ENCODE data around the gene CXXC5. TPM values are rescaled to one million over a fixed set of nuclear protein-coding genes. Genes with fewer than 3 reads are reported as not detected.
A peak's percentile ranks its signal among the peaks of the same experiment; 100 is the strongest.

CXXC5 gene
- total RNA-seq, 1 donor from 2014 or later: 51.8 TPM

DNA sequence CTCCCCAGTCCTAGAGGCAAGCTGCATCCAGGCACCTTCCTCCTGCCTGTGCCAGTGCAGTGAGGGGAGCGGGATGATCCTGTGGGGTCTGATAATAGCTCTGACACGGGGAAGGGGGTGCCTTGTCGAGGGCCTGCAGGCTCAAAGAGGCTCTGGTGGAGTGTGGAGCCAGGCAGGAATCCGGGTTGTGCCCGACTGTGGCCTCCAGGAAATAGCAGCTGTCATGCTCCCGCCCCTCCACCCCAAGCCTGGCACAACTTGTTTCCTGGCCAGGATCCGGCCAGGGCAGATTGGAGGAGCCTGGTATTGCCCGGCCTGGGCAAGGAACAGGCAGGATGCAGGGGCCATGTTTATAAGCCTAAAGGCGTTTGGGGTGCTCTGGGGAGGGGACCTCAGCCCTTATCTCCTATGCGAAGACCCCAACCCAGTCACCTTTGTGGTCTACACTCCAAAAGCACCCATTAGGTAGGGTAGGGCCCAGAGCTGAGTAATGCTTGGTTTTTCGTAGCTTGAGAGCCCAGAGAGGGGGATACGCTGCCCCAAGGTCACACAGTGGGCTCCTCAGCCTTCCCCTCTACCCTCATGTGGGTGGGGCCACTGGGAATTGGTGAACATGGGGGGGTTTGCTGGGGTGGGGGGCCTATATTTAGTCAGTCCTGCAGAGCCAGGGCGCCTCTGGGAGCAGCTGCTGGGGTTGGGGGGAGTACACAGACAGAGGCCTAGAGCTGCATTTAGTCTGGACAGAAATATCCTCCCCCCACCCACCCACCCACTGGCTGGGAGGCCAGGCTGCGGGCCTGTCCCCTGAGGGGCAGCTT, 12.2 kb downstream of the CXXC5 start:
- peak overlapping the region; percentile 33 to 48 for H3K4me3 ChIP-seq
- TF ChIP-seq POLR2A (IDR thresholded peaks at IDR 0.05): no peak
- peak; percentile 34 to 63 for TF ChIP-seq POLR2AphosphoS5 (IDR thresholded peaks at IDR 0.05; ENCODE audit: insufficient read depth in 1 of 2, low read depth in 1 of 2)
- intact Hi-C loops (cut with DNase I): no loop called here
- H3K27me3 ChIP-seq: no peaks in the 10 kb centered on the region
- no peaks in the 10 kb centered on the region for H3K36me3 ChIP-seq
- DNase-seq (ENCODE audit: extremely low spot score in 2 of 2): no peak
- no peaks in the 10 kb centered on the region for H3K9me3 ChIP-seq
- peaks cover 97% of the 10 kb centered on the region for H3K4me1 ChIP-seq
- H3K27ac ChIP-seq: peak overlapping the region; percentile 95

GRCh38 chr5:139660923-139661814, 13.0 kb downstream of the CXXC5 start:
- Histone ChIP-seq H3K9me3 (no peaks in the 10 kb centered on the region), H3K36me3 (no peaks in the 10 kb centered on the region), H3K4me3 (peak overlapping the region; percentile 33 to 48), H3K4me1 (peaks cover 97% of the 10 kb centered on the region), H3K27ac (peak overlapping the region; percentile 95), H3K27me3 (no peaks in the 10 kb centered on the region)
- DNase-seq (ENCODE audit: extremely low spot score in 2 of 2): peak in 1 of 2 donors; percentile 97
- TF ChIP-seq POLR2A (IDR thresholded peaks at IDR 0.05) (peak in 1 of 2 donors; percentile 16), POLR2AphosphoS5 (IDR thresholded peaks at IDR 0.05; ENCODE audit: insufficient read depth in 1 of 2, low read depth in 1 of 2) (peak; percentile 81 to 87), CTCF (IDR thresholded peaks at IDR 0.05) (no peak)
- intact Hi-C loops (cut with DNase I): no loop called here

GRCh38 chr5:139662617-139663016, 14.5 kb downstream of the CXXC5 start:
- H3K4me3 ChIP-seq: no peak overlapping the region
- peak overlapping the region; percentile 95 for H3K27ac ChIP-seq
- no peak for DNase-seq (ENCODE audit: extremely low spot score in 2 of 2)
- H3K36me3 ChIP-seq: no peaks in the 10 kb centered on the region
- peaks cover 97% of the 10 kb centered on the region for H3K4me1 ChIP-seq
- intact Hi-C loops (cut with DNase I): no loop called here
- no peaks in the 10 kb centered on the region for H3K27me3 ChIP-seq
- TF ChIP-seq POLR2AphosphoS5 (IDR thresholded peaks at IDR 0.05; ENCODE audit: insufficient read depth in 1 of 2, low read depth in 1 of 2) (no peak), CTCF (IDR thresholded peaks at IDR 0.05) (no peak), POLR2A (IDR thresholded peaks at IDR 0.05) (no peak)
- H3K9me3 ChIP-seq: no peaks in the 10 kb centered on the region

DNA sequence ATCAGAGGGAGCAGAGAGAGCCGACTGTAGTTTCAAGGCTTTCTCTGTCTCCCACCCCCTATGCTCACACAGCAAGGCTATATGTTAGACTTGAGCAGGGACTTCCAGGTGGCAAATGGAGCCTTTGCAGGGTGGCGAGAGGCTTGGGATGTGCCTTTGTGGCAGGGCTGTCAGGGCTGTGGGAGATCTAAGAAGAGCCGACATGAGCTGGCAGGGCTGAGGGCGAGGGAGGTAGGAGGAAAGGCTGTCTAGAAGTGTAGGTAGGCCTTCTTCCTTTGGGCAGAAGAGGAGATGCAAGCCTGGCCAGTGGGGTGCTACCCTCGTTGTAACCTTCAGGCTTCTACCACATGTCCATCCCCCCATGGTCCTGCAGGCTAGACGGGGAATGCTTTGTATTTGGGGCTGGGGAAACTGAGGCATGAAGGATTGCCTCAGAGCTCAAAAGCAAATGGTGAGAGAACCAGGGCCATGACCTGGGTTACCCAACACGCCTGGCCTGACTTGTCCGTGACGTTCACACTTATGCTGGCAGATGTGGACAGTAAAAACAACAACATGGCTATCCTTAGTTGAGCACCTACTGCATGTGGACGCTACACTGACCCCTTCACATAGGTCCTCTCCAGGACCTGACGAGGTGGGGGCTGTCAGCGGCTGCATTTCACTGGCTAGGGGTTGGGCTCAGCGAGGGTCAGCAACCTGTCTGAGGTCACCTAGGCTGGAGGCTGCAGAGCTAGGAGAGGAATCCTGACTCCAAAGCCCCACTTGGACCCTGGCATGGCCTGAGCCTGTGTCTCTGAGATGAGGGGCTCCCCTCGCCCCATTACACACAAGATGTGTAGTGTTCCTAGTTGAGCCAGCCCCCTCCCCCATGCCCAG, 15.3 kb downstream of the CXXC5 start:
- peak overlapping the region; percentile 95 for H3K27ac ChIP-seq
- peaks cover 95% of the 10 kb centered on the region for H3K4me1 ChIP-seq
- intact Hi-C loops (cut with DNase I): no loop called here

More for the DNA sequence above, 15.3 kb downstream of the CXXC5 start:
- no peaks in the 10 kb centered on the region for H3K9me3 ChIP-seq
- no peaks in the 10 kb centered on the region for H3K27me3 ChIP-seq
- no peaks in the 10 kb centered on the region for H3K36me3 ChIP-seq
- DNase-seq (ENCODE audit: extremely low spot score in 2 of 2): no peak
- TF ChIP-seq CTCF (IDR thresholded peaks at IDR 0.05) (no peak), POLR2AphosphoS5 (IDR thresholded peaks at IDR 0.05; ENCODE audit: insufficient read depth in 1 of 2, low read depth in 1 of 2) (no peak), POLR2A (IDR thresholded peaks at IDR 0.05) (no peak)
- no peak overlapping the region for H3K4me3 ChIP-seq
